Common myeloid progenitor, CD34-positive (primary cell): ENCODE measurements around the gene HSPA2.
"Not testable (repeated sequence)": the region's sequence is repeated elsewhere in the genome, so short reads cannot be mapped to it uniquely, and the experiment has no call there.

Source experiments
- CTCF ChIA-PET: fragments of 350-600 bp; sonication (Branson Sonifier 250); formaldehyde crosslinking; loops from one replicate; lab custom pipeline; 2021; ENCODE audit warnings: antibody characterized with exemption; lab: Charles Lee
- POLR2A ChIA-PET: fragments of 350-600 bp; sonication (Branson Sonifier 250); formaldehyde crosslinking; loops from one replicate; lab custom pipeline; 2021; ENCODE audit warnings: antibody characterized with exemption; lab: Charles Lee
- DNase-seq, 3 donors: peaks; one replicate each; pipeline versions ENCODE4 v3.0.0 to v3.0.0-alpha.2; 2013
- H3K27ac ChIP-seq, 2 experiments: 1 replicate in 1 of 2; 2 replicates in 1 of 2; pipeline ENCODE4 v1.7.0; 2013; ENCODE audit warnings: inconsistent platforms in 2 of 2, low read length in 2 of 2, mild to moderate bottlenecking in 2 of 2, low read depth in 1 of 2, moderate library complexity in 1 of 2; ENCODE audit not compliant: severe bottlenecking in 2 of 2, insufficient read depth in 1 of 2, poor library complexity in 1 of 2
- H3K27me3 ChIP-seq, 5 experiments: replicated peaks in 2 of 5; 1 replicate in 3 of 5; 2 replicates in 2 of 5; pipeline versions ENCODE4 v1.6.1 to v1.7.0; 2013; ENCODE audit warnings: low read length in 4 of 5, mild to moderate bottlenecking in 2 of 5, moderate library complexity in 2 of 5, inconsistent platforms in 1 of 5; ENCODE audit not compliant: insufficient read depth in 5 of 5, control insufficient read depth in 4 of 5
- H3K36me3 ChIP-seq, 4 experiments: 1 replicate in 2 of 4; 2 replicates in 2 of 4; pipeline versions ENCODE4 v1.6.1 to v1.7.0; 2013; ENCODE audit warnings: low read length in 3 of 4, control low read depth in 1 of 4, mild to moderate bottlenecking in 1 of 4; ENCODE audit not compliant: control insufficient read depth in 4 of 4, insufficient read depth in 4 of 4
- H3K4me1 ChIP-seq, 4 experiments: 1 replicate in 3 of 4; 2 replicates in 1 of 4; pipeline versions ENCODE4 v1.6.1 to v1.7.1; 2013; ENCODE audit warnings: low read length in 3 of 4, mild to moderate bottlenecking in 3 of 4, control low read depth in 1 of 4, inconsistent platforms in 1 of 4, moderate library complexity in 1 of 4; ENCODE audit not compliant: control insufficient read depth in 4 of 4, insufficient read depth in 4 of 4; ENCODE audit errors: control extremely low read depth in 1 of 4
- H3K4me3 ChIP-seq, 7 experiments: 1 replicate in 4 of 7; 2 replicates in 3 of 7; pipeline versions ENCODE4 v1.5.1 to v1.7.0; 2013; ENCODE audit warnings: mild to moderate bottlenecking in 7 of 7, low read length in 6 of 7, moderate library complexity in 6 of 7, inconsistent platforms in 2 of 7, low read depth in 2 of 7, control low read depth in 1 of 7; ENCODE audit not compliant: insufficient read depth in 4 of 7, control insufficient read depth in 1 of 7; ENCODE audit errors: extremely low read depth in 1 of 7
- H3K9me3 ChIP-seq, 5 experiments: 1 replicate in 4 of 5; 2 replicates in 1 of 5; pipeline versions ENCODE4 v1.6.1 to v1.7.1; 2013; ENCODE audit warnings: low read length in 4 of 5, mild to moderate bottlenecking in 2 of 5, inconsistent platforms in 1 of 5, low read depth in 1 of 5, moderate library complexity in 1 of 5; ENCODE audit not compliant: control insufficient read depth in 4 of 5, insufficient read depth in 2 of 5; ENCODE audit errors: control extremely low read depth in 1 of 5
- WGBS: methylation state at CpG from one replicate; pipeline ENCODE4 v1.1.5; 2013; ENCODE audit not compliant: insufficient coverage; 5-methylcytosine and 5-hydroxymethylcytosine counted together

Gene HSPA2

GRCh38 chr14:64558216-64558615 is 17.7 kb downstream of the HSPA2 start:
- H3K27me3 ChIP-seq, H3K4me1 ChIP-seq, CTCF ChIA-PET, H3K4me3 ChIP-seq, POLR2A ChIA-PET, H3K36me3 ChIP-seq, DNase-seq, H3K27ac ChIP-seq, H3K9me3 ChIP-seq: not testable (repeated sequence)
- WGBS: 100% methylated on average over 2 of the region's 2 CpGs

DNA sequence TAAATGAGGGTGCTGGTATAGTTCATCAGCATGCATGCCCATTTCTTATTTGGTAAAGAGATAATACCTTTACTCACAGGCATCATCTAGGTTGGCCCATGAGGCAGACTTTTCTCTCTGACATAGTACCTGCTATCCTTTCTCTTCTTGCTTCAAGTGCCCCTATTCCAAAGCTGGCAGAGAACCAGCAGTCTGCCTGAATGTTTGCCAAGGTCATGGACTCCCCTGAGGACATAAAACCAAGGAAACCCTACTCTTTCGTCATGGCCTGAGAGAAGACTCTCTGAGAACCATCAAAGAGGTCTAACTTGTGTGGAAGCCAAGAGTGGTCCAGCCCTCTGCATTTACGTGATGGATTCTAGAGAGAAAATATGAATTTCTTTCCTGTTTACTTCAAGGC is 21.1 kb downstream of the HSPA2 start:
- Histone ChIP-seq H3K9me3 (no peaks in the 10 kb centered on the region), H3K27ac (no peak overlapping the region), H3K4me3 (no peak overlapping the region), H3K4me1 (peaks cover 0 to 7% (median 5%) of the 10 kb centered on the region in 4 experiments), H3K36me3 (no peaks in the 10 kb centered on the region), H3K27me3 (no peaks in the 10 kb centered on the region)
- DNase-seq: no peak
- WGBS: 100% methylated on average over 2 of the region's 2 CpGs
- POLR2A ChIA-PET: no interaction called here
- CTCF ChIA-PET: interaction anchor here (0.6 to 1.1 kb wide), 2 partner anchors 21 to 95 kb away, joined by 3 read pairs; partner anchors contain the start of gene HSPA2

- Histone ChIP-seq H3K27me3 (no peaks in the 10 kb centered on the region), H3K27ac (no peak overlapping the region), H3K4me1 (peaks cover 0 to 10% (median 8%) of the 10 kb centered on the region in 4 experiments), H3K36me3 (no peaks in the 10 kb centered on the region), H3K9me3 (no peaks in the 10 kb centered on the region), H3K4me3 (no peak overlapping the region)
- CTCF ChIA-PET: no interaction called here
- POLR2A ChIA-PET: no interaction called here
- DNase-seq: no peak
Observed at GRCh38 chr14:64562436-64562835, 21.9 kb downstream of the HSPA2 start.

DNA sequence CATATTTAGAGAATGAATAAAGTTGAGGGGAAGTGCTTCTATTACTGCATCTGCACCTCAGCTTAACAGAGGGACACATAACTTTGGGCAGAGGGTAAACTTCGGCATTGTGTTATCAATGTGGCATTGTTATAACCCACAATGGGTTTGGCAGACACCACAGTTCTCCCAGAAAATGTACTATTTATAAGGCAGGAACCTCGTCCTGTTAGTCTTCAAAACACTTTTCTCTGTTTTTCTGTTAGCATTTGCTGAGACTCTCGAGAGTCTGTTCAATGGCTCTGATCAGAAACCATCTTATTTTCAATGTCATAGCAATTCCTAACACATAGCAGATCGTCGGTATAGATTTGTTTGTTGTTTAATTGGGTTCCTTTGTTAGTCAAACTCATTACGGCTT is 23.2 kb downstream of the HSPA2 start:
- no peak for DNase-seq
- ChIA-PET POLR2A (no interaction called here), CTCF (interaction anchor here (0.6 to 1.2 kb wide), 3 partner anchors 9 to 545 kb away, joined by 3 read pairs; no protein-coding TSS in a partner anchor)
- Histone ChIP-seq H3K27me3 (no peaks in the 10 kb centered on the region), H3K4me1 (peaks cover 0 to 10% (median 8%) of the 10 kb centered on the region in 4 experiments), H3K9me3 (no peaks in the 10 kb centered on the region), H3K4me3 (no peak overlapping the region), H3K27ac (no peak overlapping the region), H3K36me3 (no peaks in the 10 kb centered on the region)
- 85% methylated on average over 3 of the region's 6 CpGs for WGBS

GRCh38 chr14:64566651-64567122 is 26.1 kb downstream of the HSPA2 start:
- no peak overlapping the region for H3K4me3 ChIP-seq

DNA sequence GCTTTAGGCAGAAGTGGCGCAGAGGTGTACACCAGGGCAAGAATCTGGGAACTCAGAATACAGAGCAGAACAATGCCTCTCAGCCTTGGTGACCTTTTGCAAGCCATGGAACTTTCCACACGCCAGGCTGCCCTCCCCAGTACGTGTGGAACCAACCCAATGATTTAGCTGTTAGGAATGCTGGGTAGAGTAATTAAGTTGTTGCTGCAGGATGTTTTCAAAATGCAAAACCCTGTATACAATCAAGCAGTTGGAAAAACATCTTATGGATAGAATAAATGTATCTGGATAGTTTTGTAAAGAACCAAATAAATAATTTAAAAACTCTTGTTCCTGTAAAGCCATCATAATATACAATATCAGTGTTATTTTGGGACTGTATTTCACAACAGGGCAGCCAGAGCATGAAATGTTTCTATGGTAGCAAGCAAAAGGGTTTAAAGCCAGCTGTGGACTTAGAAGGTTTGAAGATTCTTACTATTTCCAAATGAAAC is 28.6 kb downstream of the HSPA2 start:
- Histone ChIP-seq H3K27me3 (no peaks in the 10 kb centered on the region), H3K4me1 (peaks cover 0 to 7% (median 6%) of the 10 kb centered on the region in 4 experiments), H3K27ac (no peak overlapping the region), H3K9me3 (no peaks in the 10 kb centered on the region), H3K36me3 (no peaks in the 10 kb centered on the region), H3K4me3 (no peak overlapping the region)
- ChIA-PET CTCF (no interaction called here), POLR2A (no interaction called here)
- no peak for DNase-seq
- WGBS: 100% methylated on average over 3 of the region's 3 CpGs

More at GRCh38 chr14:64566651-64567122, 26.1 kb downstream of the HSPA2 start:
- no peaks in the 10 kb centered on the region for H3K9me3 ChIP-seq
- H3K4me1 ChIP-seq: peaks cover 0 to 7% (median 6%) of the 10 kb centered on the region in 4 experiments
- H3K27me3 ChIP-seq: no peaks in the 10 kb centered on the region
- no peaks in the 10 kb centered on the region for H3K36me3 ChIP-seq
- ChIA-PET POLR2A (no interaction called here), CTCF (no interaction called here)
- peak in 1 of 3 donors; percentile 26 for DNase-seq
- no peak overlapping the region for H3K27ac ChIP-seq
- 50% methylated on average over 1 of the region's 5 CpGs for WGBS

DNA sequence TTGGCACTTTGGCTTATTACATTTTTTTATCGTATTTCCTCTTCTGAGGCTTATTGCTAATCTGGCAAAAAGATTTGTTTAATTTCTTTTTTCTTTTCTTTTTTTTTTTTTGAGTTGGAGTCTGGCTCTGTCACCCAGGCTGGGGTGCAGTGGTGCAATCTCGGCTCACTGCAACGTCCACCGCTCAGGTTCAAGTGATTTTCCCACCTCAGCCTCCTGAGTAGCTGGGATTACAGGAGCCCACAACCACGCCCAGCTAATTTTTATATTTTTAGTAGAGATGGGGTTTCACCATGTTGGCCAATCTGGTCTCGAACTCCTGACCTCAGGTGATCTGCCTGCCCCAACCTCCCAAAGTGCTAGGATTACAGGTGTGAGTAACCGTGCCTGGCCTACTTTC is 29.1 kb downstream of the HSPA2 start:
- H3K36me3 ChIP-seq, POLR2A ChIA-PET: not testable (repeated sequence)

More for the DNA sequence above, 29.1 kb downstream of the HSPA2 start:
- H3K27ac ChIP-seq, H3K4me1 ChIP-seq, H3K27me3 ChIP-seq, H3K4me3 ChIP-seq, CTCF ChIA-PET, DNase-seq, H3K9me3 ChIP-seq: not testable (repeated sequence)
- WGBS: 100% methylated on average over 1 of the region's 7 CpGs
